ENCODE data around the gene SLC34A1.
"Not testable (repeated sequence)": the region's sequence is repeated elsewhere in the genome, so short reads cannot be mapped to it uniquely, and the experiment has no call there.

Gene SLC34A1

DNA sequence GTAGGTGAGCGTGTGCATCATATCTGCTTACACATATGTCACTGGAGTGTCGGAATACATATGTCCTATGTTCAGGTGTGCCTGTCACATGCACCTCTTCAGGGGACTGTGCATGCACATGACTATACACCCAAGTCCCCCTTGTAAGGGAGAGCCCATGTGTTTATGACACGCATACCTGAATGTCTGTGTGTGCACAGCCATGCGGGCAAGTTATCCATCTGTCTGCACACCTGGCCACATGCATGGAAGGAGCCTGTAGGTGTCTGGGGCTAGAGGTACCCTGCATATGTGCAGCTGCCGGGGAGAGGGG lies 27.1 kb upstream of the SLC34A1 start:
- TF ChIP-seq, protein P1, sequence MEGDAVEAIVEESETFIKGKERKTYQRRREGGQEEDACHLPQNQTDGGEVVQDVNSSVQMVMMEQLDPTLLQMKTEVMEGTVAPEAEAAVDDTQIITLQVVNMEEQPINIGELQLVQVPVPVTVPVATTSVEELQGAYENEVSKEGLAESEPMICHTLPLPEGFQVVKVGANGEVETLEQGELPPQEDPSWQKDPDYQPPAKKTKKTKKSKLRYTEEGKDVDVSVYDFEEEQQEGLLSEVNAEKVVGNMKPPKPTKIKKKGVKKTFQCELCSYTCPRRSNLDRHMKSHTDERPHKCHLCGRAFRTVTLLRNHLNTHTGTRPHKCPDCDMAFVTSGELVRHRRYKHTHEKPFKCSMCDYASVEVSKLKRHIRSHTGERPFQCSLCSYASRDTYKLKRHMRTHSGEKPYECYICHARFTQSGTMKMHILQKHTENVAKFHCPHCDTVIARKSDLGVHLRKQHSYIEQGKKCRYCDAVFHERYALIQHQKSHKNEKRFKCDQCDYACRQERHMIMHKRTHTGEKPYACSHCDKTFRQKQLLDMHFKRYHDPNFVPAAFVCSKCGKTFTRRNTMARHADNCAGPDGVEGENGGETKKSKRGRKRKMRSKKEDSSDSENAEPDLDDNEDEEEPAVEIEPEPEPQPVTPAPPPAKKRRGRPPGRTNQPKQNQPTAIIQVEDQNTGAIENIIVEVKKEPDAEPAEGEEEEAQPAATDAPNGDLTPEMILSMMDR (IDR thresholded peaks at IDR 0.05; ENCODE audit: low read depth, low read length), result no peak
- Histone ChIP-seq H3K4me3 (ENCODE audit: low read depth, low read length) (no peak overlapping the region), H3K27me3 (ENCODE audit: insufficient read depth, low read depth, severe bottlenecking) (no peaks in the 10 kb centered on the region), H3K36me3 (no peaks in the 10 kb centered on the region), H3K27ac (no peak overlapping the region), H3K9me3 (ENCODE audit: severe bottlenecking) (no peaks in the 10 kb centered on the region)
- no peak for DNase-seq

DNA sequence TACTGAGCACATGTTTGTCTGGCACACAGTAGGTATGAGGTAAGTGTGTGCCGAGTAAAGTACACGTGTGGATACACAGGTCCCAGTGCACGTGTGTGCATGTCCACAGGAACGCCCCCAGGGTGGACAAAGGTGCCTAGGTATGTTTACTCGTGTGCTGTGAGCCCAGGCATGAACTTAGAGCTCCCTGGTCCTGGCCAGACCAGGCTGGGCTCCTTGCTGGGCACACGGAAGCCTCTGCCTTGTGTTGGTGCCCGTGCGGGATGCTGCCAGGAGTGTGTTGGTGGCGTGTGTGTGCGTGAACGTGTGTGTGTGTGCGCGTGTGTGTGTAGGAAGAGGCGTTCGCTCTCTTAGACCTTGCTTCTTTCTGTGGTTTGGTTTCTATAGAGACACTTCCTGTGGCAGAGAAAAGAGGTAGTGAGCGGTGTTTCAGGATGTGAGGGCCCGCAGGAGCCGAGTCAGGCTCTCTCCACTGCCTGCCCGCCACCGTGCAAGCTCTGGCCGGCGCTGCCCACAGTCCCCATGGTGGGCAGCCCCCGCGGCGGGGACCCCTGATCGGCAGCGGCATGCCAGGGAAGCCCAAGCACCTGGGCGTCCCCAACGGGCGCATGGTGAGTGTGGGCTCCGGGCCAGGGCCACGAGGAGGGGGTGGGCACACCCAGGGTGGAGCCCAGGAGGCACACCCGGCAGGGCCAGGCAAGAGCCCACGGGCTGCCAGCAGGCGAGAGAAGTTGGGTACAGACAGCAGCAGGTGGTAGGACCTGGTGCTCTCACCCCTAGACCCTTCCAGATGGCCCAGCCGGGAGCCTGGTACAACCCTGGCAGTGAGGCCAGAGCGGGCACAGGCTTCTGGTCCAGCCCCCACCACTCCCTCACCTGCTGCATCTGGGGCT lies 26.5 kb upstream of the SLC34A1 start, which contains the start of gene RGS14:
RGS14 (plus strand) TSS at position 466 of the 893 bp plus-strand sequence; CDS start at position 567, 101 bp downstream.
- Histone ChIP-seq H3K27ac (no peak within 1 kb of the TSS), H3K4me3 (ENCODE audit: low read depth, low read length) (no peak within 1 kb of the TSS), H3K27me3 (ENCODE audit: insufficient read depth, low read depth, severe bottlenecking) (no peaks in the 10 kb centered on the region), H3K36me3 (no peaks in the 10 kb centered on the region), H3K9me3 (ENCODE audit: severe bottlenecking) (no peaks in the 10 kb centered on the region)
- DNase-seq, result no peak
- TF ChIP-seq, protein P1 (IDR thresholded peaks at IDR 0.05; ENCODE audit: low read depth, low read length), result no peak

DNA sequence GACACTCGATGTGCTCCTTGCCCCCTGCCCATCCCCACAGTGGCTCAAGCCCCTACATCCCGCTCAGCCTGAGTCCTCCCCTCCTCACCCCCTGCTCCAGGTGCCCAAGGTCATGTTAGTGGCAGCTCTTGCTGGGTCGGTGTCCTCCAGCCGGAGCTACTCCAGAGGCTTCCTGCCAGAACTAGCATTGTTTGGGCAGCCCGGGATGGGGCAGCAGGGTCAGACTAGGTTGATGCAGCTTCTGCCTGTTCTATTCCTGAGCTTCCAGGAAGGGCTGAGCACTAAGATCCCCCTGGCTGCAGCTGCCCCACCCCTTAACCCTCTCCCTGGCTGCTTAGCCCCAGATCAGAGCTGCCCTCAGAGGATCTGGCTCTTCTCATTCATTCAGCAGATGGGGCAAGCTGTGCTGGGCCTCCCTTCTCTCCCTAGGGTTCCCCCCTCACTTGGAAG lies 25.8 kb upstream of the SLC34A1 start:
- no peak overlapping the region for H3K27ac ChIP-seq

DNA sequence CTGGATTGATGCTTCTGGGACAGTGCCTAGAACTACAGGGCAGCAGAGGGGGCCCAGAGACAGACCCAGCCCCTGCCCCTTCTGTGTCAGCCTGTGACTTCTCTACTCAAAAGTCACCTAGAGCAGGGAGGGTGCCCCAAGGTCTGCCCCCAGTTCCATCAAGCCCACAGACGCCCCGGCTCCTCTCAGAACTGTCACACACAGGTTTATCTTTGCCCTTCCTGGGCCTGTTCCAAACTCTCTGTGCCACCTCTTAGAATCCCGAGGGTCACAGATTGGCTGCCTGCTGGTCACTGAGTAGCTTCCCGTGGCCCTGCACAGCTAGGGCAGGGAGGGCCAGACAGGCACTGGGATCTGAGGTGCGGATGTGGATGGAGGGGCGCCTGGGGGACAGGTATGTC lies 24.8 kb upstream of the SLC34A1 start:
- Histone ChIP-seq H3K27me3 (ENCODE audit: insufficient read depth, low read depth, severe bottlenecking) (no peaks in the 10 kb centered on the region), H3K27ac (no peak overlapping the region), H3K36me3 (no peaks in the 10 kb centered on the region), H3K9me3 (ENCODE audit: severe bottlenecking) (no peaks in the 10 kb centered on the region), H3K4me3 (ENCODE audit: low read depth, low read length) (no peak overlapping the region)
- TF ChIP-seq, protein P1 (IDR thresholded peaks at IDR 0.05; ENCODE audit: low read depth, low read length), result no peak
- no peak for DNase-seq

More for the DNA sequence above, 25.8 kb upstream of the SLC34A1 start:
- TF ChIP-seq, protein P1 (IDR thresholded peaks at IDR 0.05; ENCODE audit: low read depth, low read length), result no peak
- Histone ChIP-seq H3K4me3 (ENCODE audit: low read depth, low read length) (no peak overlapping the region), H3K36me3 (no peaks in the 10 kb centered on the region), H3K27me3 (ENCODE audit: insufficient read depth, low read depth, severe bottlenecking) (no peaks in the 10 kb centered on the region), H3K9me3 (ENCODE audit: severe bottlenecking) (no peaks in the 10 kb centered on the region)
- peak; percentile 59 for DNase-seq

DNA sequence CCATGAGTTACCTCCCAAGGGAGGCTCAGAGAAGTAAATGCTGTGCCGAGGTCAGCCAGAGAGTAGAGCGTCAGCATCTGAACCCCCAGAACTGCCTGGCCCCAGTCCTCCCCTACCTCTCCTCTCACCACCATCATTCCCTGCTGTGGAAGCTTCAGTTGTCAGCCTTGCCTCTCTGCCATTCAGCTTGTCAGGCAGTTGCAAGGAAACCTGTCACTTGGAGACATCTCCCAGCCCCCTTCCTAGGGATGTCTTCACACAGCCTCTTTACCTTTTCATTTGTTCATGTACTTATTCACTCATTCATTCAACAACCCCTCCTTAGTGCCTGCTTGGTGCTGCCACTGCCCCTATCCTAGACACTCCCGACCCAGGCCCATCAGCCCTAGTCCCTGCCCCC lies 24.4 kb upstream of the SLC34A1 start:
- DNase-seq, result no peak
- no peak overlapping the region for H3K4me3 ChIP-seq (ENCODE audit: low read depth, low read length)
- no peaks in the 10 kb centered on the region for H3K27me3 ChIP-seq (ENCODE audit: insufficient read depth, low read depth, severe bottlenecking)
- H3K9me3 ChIP-seq (ENCODE audit: severe bottlenecking), result no peaks in the 10 kb centered on the region
- TF ChIP-seq, protein P1 (IDR thresholded peaks at IDR 0.05; ENCODE audit: low read depth, low read length), result no peak
- H3K27ac ChIP-seq, result no peak overlapping the region
- H3K36me3 ChIP-seq, result no peaks in the 10 kb centered on the region

DNA sequence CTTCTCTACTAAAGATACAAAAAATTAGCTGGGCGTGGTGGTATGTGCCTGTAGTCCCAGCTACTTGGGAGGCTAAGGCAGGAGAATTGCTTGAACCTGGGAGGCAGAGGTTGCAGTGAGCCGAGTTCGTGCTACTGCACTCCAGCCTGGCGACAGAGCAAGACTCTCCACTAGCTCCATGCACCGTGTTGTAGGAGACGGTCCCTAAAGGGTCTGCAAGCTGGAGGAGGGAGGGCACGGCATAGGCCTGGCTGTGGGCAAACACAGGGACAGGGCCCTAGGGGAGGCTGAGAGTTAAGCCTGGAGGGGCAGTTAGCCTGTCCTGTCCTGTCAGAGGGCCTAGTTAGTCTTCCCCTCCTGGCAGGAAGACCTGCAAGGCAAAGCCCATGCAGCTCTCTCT lies 23.5 kb upstream of the SLC34A1 start:
- not testable (repeated sequence) for DNase-seq; H3K36me3 ChIP-seq; H3K4me3 ChIP-seq (ENCODE audit: low read depth, low read length); H3K27ac ChIP-seq; H3K9me3 ChIP-seq (ENCODE audit: severe bottlenecking); H3K27me3 ChIP-seq (ENCODE audit: insufficient read depth, low read depth, severe bottlenecking)
